SIG-M5 treated with dmso at 0.1 percent for 504 hours (cell line): ENCODE measurements around the gene IGF2.

Experiments
- DNase-seq: peaks from one replicate; lab custom pipeline; 2025; ENCODE audit not compliant: unreplicated experiment; lab: John Stamatoyannopoulos, UW

Gene IGF2

DNA sequence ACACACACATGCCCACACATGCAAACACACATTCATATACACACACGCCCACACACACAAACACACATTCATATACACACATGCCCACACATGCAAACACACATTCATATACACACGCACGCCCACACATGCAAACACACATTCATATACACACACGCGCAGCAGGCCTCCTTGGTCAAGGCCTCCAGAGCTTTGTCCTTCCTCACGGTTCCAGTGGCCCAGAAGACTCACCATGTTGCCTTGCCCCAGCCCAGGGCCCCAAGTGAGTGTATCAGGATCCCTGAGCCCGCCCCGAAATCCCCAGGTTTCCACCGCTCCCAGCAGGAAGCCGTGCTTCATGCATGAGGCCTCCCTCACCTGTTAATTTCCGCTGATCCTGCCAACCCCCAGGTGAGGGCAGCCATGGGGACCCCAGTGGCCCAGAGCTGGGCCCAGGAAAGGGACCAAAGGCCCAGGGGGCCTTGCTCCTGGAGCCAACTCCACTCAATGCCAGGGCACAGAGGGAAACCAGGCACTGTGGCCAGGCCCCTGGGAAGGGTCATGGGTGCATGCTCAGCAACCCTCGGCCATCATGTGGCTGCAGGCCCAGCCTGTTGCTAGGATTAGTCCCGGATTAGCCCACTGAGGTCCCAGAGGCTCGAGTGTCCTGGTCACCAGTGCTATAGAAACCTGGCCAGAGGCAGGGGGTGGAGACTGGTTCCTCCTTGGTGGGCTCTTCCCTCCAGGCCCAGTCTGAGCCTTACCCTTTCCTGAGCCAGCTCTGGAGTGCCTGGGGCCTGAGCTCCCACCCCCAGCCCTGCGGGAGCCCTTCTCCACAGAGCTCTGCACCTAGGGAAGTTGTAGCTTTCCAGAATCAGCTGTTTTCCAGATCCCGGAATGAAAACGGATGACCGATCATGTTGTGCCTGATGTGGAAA lies 34.4 kb downstream of the IGF2 start:
- no peak for DNase-seq

DNA sequence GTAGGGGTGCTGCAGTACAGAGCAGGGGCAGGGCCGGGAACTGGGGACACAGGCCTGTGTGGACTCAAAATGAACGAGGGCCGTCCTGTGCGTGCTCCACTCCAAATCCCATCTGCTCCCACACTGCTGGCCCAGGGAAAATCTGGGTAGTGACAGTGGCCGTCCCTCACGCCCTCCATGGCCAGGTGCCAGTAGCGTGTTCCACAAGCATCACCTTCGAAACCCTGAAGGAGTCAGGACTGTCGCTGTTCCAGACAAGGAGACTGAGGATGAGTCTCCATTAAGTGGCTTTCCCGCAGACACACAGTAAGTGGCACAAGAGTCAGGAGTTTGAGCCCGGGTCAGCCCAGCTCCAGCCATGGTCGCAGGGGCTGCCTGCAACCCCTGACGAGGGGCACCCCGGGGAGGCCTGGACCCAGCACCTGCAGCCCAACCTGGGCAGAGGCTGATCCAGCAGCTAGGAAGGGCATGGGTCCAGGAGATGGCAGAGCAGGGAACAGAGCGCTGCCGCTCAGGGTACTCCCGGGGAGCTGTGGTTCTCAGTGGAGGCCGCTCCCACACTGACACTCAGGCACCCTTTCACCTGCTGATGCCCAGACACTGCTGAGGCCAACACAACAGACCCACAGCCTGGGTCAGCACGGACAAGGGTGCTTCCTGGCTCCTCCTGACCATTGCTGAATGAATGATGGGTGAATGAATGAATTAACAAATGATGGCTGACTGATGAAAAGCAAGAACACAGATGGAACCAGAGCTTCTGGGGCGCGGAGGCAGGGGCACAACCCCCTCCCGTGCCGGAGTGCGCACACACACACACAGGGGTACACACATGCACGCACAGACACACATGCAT lies 35.3 kb downstream of the IGF2 start:
- DNase-seq = no peak

DNA sequence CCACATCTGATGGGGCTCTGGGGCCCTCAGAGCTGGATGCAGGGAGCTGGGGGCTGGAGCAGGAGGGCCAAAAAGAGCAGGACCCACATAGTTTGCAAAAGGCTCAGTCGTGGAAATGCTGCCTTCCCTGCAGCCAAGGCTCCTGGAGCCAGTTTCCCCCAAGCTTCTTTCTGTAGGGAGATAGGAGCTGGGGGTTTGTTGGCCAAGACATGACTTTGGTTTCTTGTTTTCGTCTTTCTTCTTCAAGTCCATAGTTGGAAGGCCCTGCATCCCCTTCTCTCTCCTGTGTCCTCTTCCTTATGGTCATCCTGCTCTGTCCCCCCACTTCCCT lies 36.3 kb downstream of the IGF2 start:
- no peak for DNase-seq

DNA sequence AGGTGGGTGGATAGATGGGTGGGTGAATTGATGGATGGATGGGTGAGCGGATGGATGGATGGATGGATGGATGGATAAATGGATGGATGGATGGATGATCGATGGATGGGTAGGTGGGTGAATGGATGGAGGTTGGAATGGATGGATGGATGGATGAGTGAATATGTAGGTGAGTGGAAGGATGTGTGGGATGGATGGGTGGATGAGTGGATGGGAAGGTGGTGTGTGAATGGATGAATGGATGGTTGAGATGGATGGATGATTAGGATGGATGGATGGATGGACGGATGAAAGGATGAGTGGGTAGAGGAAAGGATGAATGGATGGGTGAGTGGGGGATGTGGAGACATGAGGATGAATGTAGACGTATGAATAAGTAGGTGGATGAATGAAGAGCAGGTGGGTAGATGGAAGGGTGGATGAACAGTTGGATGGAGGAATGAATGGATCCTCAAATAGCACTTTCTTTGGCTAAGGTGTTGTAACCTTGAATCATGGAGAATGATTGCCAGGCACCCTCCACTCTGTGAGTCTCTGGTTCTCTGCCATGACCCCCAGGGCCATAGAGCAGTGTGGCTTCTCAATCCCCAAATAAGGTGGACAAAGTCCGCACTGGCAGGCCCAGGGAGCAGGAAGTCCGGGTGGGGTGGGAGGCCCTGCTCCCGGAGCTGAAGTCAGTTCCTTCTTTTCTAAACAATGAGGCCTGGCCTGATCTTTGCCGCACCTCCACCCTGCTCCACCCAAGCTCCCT lies 36.9 kb downstream of the IGF2 start:
- no peak for DNase-seq

DNA sequence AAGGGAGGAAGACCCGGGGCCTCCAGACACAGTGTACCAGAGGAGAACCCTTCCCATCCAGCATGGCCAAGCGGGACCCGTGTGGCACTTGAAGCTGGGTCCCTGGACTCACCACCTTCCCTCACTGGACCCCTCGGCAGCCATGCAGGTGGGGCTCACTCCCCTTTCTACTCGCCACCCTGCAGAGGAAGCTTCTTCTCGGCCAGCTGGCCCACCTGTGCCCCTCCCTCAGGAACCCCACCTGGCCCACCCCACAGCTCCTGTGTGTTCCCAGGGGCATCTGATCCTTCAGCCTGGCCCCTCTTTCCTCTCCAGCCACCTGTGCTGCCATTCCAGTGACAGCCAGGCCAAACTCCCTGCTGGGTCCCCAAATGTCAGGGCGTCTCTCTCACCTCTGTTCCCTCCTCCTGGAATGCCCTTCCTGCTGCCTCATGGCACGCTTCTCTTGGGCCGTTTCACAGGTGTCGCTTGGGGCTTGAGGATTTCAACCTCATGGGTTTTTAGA lies 38.0 kb downstream of the IGF2 start:
- DNase-seq = no peak

DNA sequence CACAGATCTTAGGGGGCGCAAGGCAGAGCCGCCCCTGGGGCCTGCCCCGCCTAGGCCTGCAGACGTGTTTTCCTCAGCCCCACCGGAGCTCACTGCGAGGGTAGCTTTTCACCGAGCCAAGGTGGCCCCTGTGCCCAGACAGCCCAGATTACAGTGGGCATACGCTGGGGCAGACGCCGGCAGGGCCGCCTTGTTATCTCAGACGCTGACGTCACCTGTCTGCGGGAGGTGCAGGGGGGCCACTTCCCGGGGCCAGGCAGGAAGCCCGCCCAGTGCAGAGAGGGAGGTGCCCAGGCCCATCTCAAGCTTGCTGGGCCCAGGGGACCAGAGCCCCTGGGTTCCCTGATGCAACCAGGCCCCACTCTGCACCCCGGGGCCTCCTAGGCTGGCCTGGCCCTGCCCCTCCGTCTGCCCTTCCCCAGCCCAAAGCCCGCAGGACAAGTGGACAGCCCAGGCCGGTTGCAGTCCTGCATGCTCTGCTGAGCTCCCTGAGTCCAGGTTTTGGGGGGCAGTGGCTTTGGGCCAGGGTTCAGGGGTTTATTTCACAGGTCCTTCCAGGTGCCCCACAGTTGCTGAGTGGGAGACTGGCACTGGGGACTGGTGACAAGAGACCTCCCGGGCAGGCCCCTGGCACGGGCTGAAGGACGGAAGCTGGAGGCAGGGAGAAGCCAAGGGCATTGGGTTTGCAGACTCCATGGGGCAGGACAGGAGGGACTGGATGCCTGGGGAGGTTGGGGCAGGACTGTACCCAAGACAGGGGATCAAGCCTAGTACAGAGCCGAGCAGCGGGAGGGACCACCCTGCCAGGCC lies 38.6 kb downstream of the IGF2 start:
- no peak for DNase-seq

DNA sequence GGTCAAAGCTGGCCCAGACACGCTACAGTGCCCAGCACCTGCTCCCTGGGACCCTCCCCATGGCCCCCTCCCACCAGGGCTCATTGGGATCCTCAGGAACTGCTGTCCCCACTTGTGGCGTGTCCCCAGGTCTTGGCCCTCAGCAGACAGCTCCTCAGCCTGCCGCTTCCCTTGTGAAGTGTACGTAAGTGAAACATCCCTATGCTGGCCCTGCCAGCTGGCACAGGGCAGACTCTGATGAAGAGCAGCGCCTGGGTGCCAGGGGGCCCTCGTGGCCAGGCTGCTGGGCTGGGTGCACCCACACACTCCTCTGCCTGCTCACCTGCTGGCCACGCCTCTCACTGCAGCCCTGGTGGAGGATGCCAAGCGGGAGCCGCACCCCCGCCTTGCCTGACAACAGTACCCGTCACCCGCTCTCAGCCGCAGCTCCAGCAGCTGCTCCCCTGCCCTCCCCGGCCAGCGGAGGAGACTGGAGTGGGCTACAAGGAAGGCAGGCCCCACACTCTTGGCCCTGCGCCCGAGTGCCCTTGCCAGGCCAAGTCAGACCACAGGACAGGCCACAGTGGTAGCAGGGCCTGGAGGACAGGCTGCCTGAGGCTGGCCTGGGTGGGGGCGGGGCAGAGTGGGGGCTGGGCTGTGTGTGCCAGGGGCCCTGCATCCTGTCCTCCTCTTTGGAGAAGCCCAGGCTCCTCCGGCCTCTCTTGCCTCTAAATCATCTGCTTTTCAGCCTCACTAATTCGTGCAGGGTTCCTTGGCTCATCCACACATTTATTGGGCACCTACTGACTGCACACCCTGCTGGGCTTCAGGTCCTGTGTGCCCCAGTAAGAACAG lies 39.5 kb downstream of the IGF2 start:
- DNase-seq = no peak

DNA sequence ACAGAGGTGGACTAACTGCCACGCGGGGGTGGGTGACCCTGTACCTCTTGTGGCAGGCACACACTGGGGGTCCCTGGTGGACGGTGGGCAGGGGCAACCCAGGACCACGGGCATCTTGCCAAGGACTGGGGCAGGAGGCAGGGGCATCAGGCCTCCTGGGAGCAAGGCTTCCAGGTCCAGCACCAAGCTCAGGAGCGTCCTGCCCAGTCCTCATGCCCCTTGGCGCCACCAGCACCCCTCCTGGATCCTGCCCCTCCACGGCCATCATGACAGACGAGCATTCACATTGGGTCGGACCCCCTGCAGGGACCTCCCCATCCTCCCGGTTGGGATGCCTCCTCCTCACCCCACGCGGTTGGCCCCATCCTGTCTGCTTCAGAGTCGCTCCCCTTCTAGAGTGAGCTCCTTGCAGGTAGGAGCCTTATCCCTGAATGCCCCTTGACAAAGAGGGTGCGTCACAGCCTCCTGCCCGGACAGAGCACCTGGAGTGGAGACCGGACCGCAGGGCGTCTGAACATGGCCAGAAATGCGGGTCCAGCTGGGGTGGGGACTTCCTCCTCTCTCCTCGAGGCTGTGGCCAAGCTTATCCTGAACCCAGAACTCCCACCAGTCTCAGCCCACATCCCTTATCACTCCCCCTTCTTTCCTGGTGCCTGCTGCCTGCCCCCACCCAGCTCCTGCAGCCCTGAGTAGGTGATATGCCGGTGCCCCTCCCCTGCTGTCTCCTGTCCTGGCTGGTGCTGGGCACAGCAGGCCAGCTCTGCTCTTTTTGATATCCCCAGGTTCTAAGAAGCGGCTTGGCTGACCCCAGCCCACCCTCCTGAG lies 40.3 kb downstream of the IGF2 start:
- no peak for DNase-seq

DNA sequence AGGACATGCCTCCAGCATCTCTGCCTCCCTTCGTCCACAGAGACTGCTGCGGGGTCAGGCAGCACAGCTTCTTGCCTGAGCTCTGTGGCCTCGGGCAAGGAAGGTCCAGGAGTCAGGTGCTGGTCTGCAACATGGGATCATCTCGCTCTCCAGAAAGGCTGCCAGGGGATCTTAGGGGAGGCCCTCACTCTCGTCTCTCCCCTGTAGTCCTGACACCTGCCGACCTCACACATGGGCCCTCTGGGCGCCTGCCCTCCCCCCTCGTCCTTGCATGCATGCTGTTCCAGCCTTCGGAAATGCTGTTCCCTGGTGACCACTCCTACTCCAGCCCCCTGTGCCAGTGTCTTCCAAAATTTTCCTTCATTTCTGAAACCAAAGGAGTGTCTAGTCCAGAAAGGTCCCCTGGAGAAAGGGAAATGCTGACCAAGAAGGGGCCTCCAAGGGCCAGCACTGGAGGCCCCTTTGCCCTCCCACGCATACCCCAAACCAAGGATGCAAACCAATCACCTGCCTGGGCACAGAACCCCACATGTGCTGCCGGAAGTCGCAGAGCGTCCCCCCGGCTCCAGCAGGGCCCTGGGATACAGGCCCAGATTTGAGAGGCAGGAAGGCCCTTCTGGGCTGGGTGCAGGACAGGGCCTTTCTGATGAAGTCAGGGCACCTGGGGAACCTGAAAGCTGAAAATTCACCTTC lies 41.0 kb downstream of the IGF2 start:
- DNase-seq = no peak

DNA sequence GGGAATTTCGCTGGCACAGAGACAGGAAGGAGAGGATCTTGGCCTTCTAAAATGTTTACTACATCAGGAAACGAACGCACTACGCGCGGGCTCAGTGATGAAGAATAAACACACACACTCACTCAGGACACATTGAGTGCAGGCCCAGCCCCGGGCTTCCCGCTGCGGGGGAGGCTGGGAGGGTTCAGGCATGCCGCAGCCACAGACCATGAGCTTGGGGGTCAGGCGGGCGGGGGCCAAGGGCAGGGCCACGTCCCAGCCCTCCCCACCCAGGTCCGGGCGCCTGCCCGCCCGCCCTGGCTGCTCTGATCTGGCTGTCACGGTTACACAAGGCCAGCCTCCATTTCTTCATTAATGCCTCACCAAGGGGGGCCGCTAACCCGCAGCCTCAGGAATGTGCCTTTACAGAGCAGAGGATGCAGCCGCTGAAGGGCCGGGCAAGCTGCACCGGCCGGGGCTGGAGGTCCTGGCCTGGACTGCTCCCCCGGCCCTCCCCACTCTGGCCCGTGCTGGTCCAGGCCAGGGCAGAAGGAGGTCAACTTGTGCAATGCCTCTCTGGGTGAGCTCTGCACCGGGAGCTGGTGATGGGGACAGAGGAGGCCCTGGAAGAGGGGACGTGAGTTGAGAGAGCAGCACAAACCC lies 41.7 kb downstream of the IGF2 start:
- DNase-seq = no peak

DNA sequence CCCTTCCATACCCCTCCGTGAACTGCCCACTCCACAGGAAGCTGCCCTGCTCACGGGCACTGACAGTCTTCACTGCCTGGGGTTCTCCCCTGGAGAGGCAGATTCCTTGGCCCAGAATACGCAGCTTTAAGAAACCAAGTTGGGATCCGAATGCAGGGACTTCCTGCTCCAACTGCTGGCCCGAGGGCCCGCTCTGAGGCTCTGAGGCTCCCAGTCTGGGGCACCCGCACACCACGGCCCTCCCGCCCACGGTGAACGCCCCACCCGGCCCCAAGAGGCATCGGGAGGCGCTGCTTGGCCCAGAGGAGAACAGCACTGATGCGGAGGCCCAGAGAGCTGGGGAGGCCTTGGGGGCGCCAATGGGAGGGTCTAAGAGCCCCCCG lies 42.3 kb downstream of the IGF2 start:
- no peak for DNase-seq

DNA sequence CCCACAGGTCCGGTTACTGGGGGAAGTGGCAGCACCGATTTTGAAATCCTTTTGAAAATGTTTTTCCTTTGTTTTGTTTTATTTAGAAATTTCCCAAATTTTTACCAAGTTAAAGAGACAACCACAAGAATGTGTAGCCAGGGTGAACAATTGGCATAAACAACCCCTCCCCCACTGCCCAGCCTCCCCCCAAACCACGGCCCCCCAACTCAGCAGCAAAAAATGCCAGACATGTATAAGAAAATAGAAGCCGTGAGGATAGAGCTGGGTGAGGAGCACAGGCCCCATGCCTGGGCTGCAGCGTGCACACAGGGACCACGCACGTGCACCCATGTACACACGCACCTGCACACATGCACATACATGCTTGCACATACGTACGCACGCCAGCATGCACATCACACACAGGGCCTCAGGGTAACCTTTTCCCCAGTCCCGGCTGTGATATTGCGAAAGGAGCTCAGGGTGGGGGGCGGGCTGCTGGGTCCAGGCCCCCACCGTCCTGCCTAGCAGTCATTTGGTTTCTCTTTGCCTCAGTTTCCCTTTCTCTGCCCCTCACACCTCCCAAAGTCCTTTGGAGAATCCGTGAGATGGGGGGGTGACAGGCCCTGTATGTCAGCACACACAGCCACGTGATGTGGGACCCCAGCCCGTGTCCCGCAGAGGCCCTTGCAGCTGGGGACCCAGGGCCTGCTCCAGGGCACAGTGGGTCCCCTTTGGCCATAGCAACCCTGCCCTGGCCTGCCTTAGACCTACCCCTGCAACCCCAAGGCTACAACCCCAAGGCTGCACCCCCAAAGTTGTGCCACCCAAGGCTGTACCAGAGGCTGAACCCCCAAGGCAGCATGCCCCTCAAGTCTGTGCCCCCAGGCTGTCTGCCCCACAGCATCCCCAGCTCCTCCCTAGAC lies 42.9 kb downstream of the IGF2 start:
- DNase-seq = no peak

DNA sequence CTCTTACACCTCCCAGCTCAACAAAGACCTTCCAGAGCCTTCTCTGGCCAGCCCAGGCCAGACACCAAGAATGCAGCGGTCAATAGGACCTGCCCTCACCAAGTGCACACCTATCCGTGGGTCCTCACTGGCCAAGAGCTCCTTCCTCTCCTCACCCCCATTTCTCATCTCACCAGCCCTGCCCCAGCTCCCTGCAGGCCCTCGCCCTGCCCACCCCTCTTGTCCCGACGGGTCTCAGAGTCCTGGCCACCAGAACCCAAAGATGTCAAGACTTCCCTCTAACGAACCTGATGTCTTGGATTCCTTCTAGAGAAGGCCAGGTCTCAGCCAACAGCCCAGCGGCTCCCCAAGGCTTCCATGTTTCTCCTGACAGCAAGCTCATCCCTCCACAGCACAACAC lies 43.6 kb downstream of the IGF2 start:
- no peak for DNase-seq

DNA sequence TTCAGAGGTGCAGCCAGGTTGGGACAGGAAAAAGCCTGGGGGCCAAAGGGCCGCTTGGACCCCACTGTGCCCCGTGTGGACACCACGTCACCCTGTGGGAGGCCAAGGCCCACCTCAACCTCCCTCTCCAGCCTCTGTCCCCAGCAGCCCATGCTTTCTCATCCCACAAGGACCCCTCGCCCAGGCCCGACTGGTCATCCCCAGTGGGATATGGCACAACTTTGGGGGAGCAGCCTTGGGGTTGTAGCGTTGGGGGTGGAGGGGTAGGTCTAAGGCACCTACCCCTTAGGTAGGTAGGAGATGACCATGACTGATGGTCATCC lies 44.0 kb downstream of the IGF2 start:
- DNase-seq = no peak

DNA sequence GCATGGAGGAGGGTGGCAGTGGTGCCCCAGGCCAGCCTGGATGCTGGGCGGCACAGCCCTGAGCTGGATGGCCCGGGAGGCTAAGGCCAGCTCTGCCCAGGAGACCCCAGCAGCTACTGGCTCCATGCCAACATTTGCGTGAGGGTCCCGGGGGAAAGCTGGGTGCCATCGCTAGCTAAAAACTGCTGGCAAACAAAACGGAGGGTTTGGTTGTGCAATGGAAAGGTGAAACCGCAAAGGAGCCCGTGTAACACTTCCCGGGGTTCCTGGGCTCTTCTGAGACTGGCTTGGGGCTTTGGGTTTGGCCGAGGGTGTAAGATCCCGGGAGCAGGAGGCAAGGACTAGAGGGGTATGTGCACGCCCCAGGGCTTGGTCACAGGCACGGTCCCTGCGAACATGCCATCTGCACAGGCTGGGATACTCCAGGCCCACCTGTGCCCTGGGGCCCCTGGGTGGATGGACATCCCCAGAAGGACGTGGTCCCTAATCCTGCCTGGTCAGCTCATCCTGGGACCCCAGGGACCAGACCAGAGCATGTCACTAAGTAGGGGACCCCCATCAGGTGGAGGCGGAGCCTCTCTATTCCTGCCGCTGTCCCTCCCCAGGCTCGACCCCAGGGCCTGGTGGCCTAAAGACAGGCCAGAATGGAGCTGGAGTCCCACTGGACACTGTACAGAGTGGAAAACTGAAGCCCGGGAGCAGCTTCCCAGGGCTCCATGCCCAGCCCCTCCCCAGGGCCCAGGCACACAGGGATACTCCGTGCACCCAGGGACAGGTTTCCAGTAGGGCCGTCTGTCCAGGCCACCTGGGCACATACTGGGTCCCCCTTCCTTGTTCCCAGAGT lies 44.6 kb downstream of the IGF2 start:
- no peak for DNase-seq
